T47D (cell line): ENCODE measurements around the gene TOMM6.

Experiments
- DNase-seq, 2 experiments: peaks; one replicate each; pipeline versions ENCODE4 v3.0.0 to v3.0.0-alpha.2; 2011 to 2012; ENCODE audit warnings: low read depth in 1 of 2, low spot score in 1 of 2
- JUND ChIP-seq: IDR thresholded peaks from 2 replicates; pipeline ENCODE4 v1.6.1; 2012; ENCODE audit warnings: low read depth
- in situ Hi-C: cut with HindIII; loops from 2 replicates; pipeline ENCODE4 v1.10.0; 2016; ENCODE audit warnings: low sequenced_read_pairs, low pct_unique_long_range_greater_than_20kb

TOMM6 gene

GRCh38 chr6:41822021-41822420 is 34.5 kb downstream of the TOMM6 start:
- no peak for TF ChIP-seq JUND
- DNase-seq: no peak
- in situ Hi-C loops: no loop called here

GRCh38 chr6:41823178-41823577 is 35.7 kb downstream of the TOMM6 start:
- TF ChIP-seq JUND: no peak
- DNase-seq: no peak
- in situ Hi-C loops: no loop called here

GRCh38 chr6:41824571-41825569 is 37.4 kb downstream of the TOMM6 start:
- in situ Hi-C loops: no loop called here
- no peak for TF ChIP-seq JUND

GRCh38 chr6:41826343-41827022 is 39.0 kb downstream of the TOMM6 start:
- no peak for TF ChIP-seq JUND
- in situ Hi-C loops: no loop called here
- DNase-seq: no peak

More at GRCh38 chr6:41824571-41825569, 37.4 kb downstream of the TOMM6 start:
- DNase-seq: peak in 1 of 2 experiments; percentile 66

DNA sequence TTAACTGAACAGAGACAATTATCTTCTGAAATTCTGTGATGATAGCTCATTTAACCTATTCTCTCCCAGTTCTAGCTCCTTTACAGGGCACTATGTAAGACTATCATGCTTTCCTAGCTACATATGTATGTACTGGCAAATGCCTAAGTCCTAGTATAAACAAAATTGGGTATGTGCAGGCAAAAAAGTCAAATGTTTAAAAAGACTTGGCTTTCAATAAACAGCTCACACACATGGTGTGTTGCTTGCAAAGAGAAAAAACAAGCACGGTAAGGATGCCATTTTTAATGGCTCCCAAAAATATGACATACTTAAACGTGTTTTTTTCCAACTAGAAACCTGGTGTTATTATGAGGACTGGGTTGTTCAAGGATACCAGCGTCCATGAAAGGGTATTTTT is 44.8 kb downstream of the TOMM6 start:
- in situ Hi-C loops: no loop called here
- TF ChIP-seq JUND: no peak
- no peak for DNase-seq

- no peak for TF ChIP-seq JUND
- no peak for DNase-seq
- in situ Hi-C loops: no loop called here
These were observed 48.6 kb downstream of the TOMM6 start for GRCh38 chr6:41836022-41836659.

DNA sequence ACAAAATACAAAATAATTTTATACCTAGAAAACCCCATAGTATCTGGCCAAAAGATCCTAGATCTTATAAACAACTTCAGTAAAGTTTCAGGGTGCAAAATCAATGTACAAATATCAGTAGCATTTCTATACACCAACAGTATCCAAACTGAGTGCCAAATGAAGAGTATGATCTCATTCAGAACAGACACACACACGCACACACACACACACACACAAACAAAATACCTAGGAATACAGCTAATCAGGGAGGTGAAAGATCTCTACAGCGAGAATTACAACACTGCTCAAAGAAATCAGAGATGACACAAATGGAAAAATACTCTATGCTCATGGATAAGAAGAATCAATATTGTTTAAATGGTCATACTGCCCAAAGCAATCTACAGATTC is 49.2 kb downstream of the TOMM6 start:
- in situ Hi-C loops: no loop called here
- no peak for DNase-seq
- no peak for TF ChIP-seq JUND
